Esophagus (tissue), 2 donors: Measurements from ENCODE around the gene TPD52L1. TPM values are rescaled to one million over a fixed set of nuclear protein-coding genes. Genes with fewer than 3 reads are reported as not detected.

Experiments used
- H3K27ac ChIP-seq, 2 donors: one replicate each; pipeline ENCODE4 v1.5.1; 2013; ENCODE audit warnings: low read depth in 2 of 2, mild to moderate bottlenecking in 2 of 2, inconsistent platforms in 1 of 2, low read length in 1 of 2, moderate library complexity in 1 of 2
- H3K27me3 ChIP-seq, 2 donors: one replicate each; pipeline ENCODE4 v1.6.1; 2013; ENCODE audit warnings: low read length in 2 of 2, control low read depth in 1 of 2, mild to moderate bottlenecking in 1 of 2; ENCODE audit not compliant: insufficient read depth in 2 of 2, control insufficient read depth in 1 of 2
- H3K36me3 ChIP-seq, 2 donors: one replicate each; pipeline ENCODE4 v1.6.1; 2013; ENCODE audit warnings: low read length in 1 of 2; ENCODE audit not compliant: control insufficient read depth in 2 of 2, insufficient read depth in 2 of 2
- H3K4me1 ChIP-seq, 2 donors: one replicate each; pipeline ENCODE4 v1.6.1; 2013; ENCODE audit warnings: low read length in 1 of 2; ENCODE audit not compliant: control insufficient read depth in 2 of 2, insufficient read depth in 2 of 2
- H3K4me3 ChIP-seq, 2 donors: one replicate each; pipeline ENCODE4 v1.5.1; 2013; ENCODE audit warnings: low read length in 2 of 2, mild to moderate bottlenecking in 2 of 2, low read depth in 1 of 2, moderate library complexity in 1 of 2
- H3K9me3 ChIP-seq, 2 donors: one replicate each; pipeline ENCODE4 v1.6.1; 2013; ENCODE audit warnings: mild to moderate bottlenecking in 2 of 2, low read depth in 1 of 2, low read length in 1 of 2, moderate library complexity in 1 of 2; ENCODE audit not compliant: control insufficient read depth in 2 of 2, insufficient read depth in 1 of 2
- WGBS, 2 donors: extraction: QIAGEN DNeasy Blood & Tissue Kit; methylation state at CpG; one replicate each; pipeline ENCODE4 v1.1.7; 2013; 5-methylcytosine and 5-hydroxymethylcytosine counted together
- polyA plus RNA-seq, 2 donors: library from polyadenylated mRNA; stranded (reverse); fragments of 200-250 nt; gene quantifications; one replicate each; pipeline ENCODE4 v1.2.3, GENCODE V29; 2013
- donor health status: healthy with polysubstance abuse.
- donor health status: Bipolar disorder and iron deficiency.

The TPD52L1 gene
- polyA plus RNA-seq, 2 donors: 154 to 245 TPM

DNA sequence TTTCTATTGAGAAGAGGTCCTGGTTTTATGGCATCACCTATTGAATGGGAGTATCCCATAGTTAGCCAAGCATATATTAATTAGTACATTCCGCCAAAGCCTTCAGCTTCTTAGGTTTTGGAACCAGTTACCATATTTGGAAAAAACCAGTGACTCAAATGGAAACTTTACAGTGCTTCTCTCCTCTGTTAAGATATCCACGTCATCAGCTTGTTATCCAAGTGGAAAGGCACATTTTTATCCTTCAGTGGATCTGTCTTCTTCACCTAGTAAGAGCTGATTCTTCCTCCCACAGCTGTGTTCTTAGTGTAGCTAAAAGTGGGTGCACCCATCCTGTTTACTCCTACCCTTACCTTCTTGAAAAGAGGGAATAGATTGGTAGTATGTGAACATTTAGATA is 34.5 kb downstream of the TPD52L1 start:
- H3K9me3 ChIP-seq: no peaks in the 10 kb centered on the region
- 66 to 78% methylated on average over 2 of the region's 2 CpGs for WGBS, 2 donors
- no peaks in the 10 kb centered on the region for H3K27me3 ChIP-seq
- no peaks in the 10 kb centered on the region for H3K36me3 ChIP-seq
- no peak overlapping the region for H3K4me3 ChIP-seq
- peaks cover 0 to 3% of the 10 kb centered on the region in 2 donors for H3K4me1 ChIP-seq
- H3K27ac ChIP-seq: no peak overlapping the region

DNA sequence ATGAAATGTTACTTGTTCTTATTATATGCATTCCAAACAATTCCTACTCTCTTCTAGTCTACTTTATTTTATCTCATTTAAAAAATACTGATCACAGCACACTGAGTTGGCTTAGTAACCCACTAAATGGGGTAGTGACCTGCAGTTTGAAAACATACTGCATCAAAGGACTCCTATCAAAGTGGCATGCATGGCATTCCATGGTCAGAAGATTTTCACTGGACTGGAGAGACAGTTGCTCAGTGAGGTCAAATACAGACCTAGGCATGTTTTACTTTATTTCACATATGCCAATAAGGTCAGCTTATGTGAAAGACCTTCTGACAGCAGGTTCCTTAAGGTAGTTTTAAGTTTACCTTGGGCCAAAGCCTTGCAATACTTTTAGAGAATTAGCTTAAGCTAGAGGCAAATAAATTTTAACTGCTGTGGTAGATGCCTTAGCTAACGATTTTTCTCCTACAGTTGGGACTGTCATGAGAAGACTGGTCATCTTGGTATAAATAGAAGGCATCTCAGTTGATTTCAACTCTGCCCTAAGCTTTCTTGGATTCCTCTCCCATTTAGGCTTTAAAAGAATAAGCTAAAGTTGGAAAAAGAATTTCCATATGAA is 35.1 kb downstream of the TPD52L1 start:
- H3K9me3 ChIP-seq: no peaks in the 10 kb centered on the region
- H3K27ac ChIP-seq: no peak overlapping the region
- 24 to 42% methylated on average over 1 of the region's 1 CpG for WGBS, 2 donors
- H3K4me1 ChIP-seq: peaks cover 1 to 3% of the 10 kb centered on the region in 2 donors
- no peak overlapping the region for H3K4me3 ChIP-seq
- H3K36me3 ChIP-seq: no peaks in the 10 kb centered on the region
- no peaks in the 10 kb centered on the region for H3K27me3 ChIP-seq

DNA sequence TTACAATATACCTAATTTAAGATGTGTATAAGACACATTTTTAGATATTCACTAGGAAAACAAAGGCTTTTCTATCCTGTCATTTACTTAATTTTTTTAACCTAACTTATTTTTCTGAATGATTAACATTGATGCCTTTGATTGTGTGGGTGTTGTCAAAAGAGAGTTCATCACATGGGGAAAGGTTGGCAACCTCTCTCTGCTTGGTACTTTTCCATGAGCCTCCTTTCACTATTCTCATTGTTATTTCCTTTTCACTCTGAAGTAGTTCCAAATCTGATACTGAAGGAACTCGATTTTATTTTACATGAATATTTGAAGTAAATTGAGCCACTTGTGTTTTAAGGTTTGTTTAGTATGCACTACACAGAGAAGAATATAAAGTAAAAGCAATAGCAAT is 35.9 kb downstream of the TPD52L1 start:
- Histone ChIP-seq H3K4me1 (peaks cover 2 to 3% of the 10 kb centered on the region in 2 donors), H3K27me3 (no peaks in the 10 kb centered on the region), H3K4me3 (no peak overlapping the region), H3K9me3 (no peaks in the 10 kb centered on the region), H3K27ac (peak overlapping the region in 1 of 2 donors; percentile 33), H3K36me3 (no peaks in the 10 kb centered on the region)
- WGBS, 2 donors: 25 to 26% methylated on average over 1 of the region's 1 CpG

DNA sequence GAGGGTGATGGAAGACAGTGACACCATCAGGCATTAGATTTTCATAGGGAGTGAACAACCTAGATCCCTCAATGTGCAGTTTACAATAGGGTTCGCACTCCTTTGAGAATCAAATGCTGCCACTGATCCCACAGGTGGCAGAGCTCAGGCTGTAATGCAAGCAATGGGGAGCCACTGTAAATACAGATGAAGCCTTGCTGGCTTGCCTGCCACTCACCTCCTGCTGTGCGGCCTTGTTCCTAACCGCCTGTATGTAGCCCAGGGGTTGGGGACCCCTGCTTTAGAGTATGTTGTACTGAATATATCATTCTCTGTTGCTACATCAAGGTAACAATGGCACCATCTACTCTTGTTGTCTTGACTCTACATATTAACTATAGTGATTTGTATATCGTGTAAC is 37.1 kb downstream of the TPD52L1 start:
- Histone ChIP-seq H3K9me3 (no peaks in the 10 kb centered on the region), H3K4me1 (peaks cover 3% of the 10 kb centered on the region in 2 donors), H3K36me3 (no peaks in the 10 kb centered on the region), H3K27me3 (no peaks in the 10 kb centered on the region), H3K4me3 (no peak overlapping the region), H3K27ac (no peak overlapping the region)
- 94 to 96% methylated on average over 4 of the region's 4 CpGs for WGBS, 2 donors

DNA sequence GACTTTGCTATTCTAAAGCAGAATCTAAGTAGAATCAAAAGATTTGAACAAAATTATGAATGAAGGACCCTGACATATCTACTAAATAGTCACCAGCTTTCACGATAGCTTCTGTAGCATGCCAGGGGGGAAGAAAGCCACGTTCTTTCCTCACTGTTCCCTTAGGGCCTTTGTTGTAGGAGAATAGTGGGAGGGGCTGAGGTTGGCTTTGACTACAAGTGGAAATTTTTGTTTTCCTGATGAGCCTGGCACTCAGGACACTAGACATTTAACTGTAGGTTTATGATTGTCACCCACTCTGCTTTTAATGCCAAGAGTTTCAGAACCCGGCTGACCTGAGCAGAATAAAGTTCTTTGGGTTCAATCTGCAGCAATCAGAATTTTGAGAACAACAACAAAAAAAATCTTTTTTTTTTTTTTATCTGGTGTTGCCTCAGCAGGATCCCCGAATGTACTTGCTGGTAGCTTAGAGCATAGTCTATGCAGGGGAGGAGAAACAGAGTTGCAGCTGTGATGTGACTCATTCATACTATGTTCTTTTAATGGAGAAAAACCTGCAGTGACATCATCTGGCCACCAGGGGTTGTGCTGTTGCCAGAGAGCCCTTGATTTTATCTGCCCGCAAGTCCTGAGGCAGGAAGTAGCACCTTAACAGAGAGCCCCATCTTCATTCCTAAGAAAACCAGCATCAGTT is 38.5 kb downstream of the TPD52L1 start:
- Histone ChIP-seq H3K27me3 (no peaks in the 10 kb centered on the region), H3K4me1 (peaks cover 3 to 5% of the 10 kb centered on the region in 2 donors), H3K9me3 (no peaks in the 10 kb centered on the region), H3K36me3 (no peaks in the 10 kb centered on the region), H3K4me3 (no peak overlapping the region), H3K27ac (peak overlapping the region; percentile 81 to 89)
- 29 to 35% methylated on average over 5 of the region's 5 CpGs for WGBS, 2 donors

DNA sequence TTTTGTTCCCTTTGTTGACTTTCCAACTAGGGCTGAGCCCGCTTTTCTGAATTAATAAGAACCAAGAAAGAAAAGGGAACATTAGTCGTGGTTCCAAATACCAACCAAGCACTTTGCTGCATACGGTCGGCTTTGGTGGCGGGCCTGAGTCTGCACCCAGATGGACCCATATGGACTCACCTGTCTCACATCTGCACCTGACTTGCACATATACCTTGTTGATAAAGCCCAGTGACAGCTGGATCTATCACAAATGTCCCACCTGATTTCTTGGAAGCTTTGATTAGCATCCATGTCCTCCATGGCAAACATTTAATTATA is 39.0 kb downstream of the TPD52L1 start:
- Histone ChIP-seq H3K27ac (peak overlapping the region; percentile 81 to 89), H3K9me3 (no peaks in the 10 kb centered on the region), H3K36me3 (no peaks in the 10 kb centered on the region), H3K4me3 (no peak overlapping the region), H3K27me3 (no peaks in the 10 kb centered on the region), H3K4me1 (peaks cover 3 to 5% of the 10 kb centered on the region in 2 donors)
- WGBS, 2 donors: 88 to 92% methylated on average over 5 of the region's 5 CpGs

DNA sequence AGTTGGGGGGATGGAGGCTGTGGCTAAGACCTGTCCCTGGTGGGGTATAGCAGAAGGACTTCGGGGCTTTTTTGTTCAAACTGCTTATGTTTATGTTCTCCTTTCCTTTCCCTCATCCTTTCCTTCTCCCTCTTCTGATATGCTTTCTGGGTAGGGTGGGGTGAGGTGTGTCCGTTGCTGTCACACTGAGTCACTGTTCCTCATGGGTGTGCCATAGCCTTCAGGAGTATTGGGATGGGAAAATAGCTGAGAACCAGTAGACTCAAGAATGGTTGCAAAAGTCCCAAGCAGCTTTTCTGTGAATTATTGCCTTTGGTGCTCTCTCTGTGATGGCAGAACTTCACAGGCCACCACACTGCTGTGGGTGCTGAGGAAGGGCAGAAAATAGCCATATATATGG is 39.6 kb downstream of the TPD52L1 start:
- Histone ChIP-seq H3K36me3 (no peaks in the 10 kb centered on the region), H3K27me3 (no peaks in the 10 kb centered on the region), H3K27ac (peak overlapping the region; percentile 81), H3K4me3 (no peak overlapping the region), H3K9me3 (no peaks in the 10 kb centered on the region), H3K4me1 (peaks cover 3 to 5% of the 10 kb centered on the region in 2 donors)
- 58 to 65% methylated on average over 2 of the region's 2 CpGs for WGBS, 2 donors

DNA sequence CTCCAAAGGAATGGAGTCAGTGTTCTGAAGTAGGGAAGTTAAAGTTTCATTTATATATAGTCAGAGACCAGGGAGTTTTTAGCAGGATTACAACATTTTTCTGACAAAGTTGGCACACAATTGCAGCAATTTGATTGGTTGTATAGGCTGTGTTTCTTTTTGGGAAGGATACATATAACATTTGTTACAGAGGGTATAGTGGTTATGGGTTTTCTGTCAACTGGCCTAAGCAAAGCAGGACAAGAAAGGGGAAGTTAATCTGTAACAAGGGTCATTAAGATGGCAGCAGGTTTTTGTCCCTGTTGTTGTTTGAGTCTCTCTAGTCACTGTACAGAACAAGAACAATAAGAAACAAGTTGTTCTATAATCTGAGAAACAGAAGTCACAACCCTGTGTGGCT is 41.4 kb downstream of the TPD52L1 start:
- Histone ChIP-seq H3K4me1 (peaks cover 5 to 6% of the 10 kb centered on the region in 2 donors), H3K36me3 (no peaks in the 10 kb centered on the region), H3K9me3 (no peaks in the 10 kb centered on the region), H3K27me3 (no peaks in the 10 kb centered on the region), H3K27ac (no peak overlapping the region), H3K4me3 (no peak overlapping the region)

DNA sequence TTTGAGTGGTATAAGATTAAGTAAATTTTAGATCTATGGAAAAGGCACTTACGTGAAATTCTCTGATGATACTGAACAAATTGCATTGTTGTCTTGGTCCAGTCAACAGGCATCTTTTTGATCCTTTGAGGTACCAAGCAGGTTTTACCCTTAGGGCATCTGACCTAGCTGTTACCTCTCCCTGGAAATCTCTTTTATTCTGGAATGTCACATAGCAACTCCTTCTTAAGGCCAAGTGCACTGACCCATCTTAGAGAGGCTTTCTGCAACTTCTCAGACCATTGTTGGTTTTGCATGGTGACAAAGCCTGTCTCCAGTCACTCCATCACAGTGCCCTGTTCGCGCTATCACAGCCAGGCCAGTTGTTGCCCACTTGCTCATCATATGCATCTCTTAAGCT is 42.0 kb downstream of the TPD52L1 start:
- Histone ChIP-seq H3K27ac (peak overlapping the region; percentile 1 to 49), H3K4me1 (peaks cover 5 to 6% of the 10 kb centered on the region in 2 donors), H3K36me3 (no peaks in the 10 kb centered on the region), H3K4me3 (no peak overlapping the region), H3K27me3 (no peaks in the 10 kb centered on the region), H3K9me3 (no peaks in the 10 kb centered on the region)
- 83 to 84% methylated on average over 3 of the region's 3 CpGs for WGBS, 2 donors

DNA sequence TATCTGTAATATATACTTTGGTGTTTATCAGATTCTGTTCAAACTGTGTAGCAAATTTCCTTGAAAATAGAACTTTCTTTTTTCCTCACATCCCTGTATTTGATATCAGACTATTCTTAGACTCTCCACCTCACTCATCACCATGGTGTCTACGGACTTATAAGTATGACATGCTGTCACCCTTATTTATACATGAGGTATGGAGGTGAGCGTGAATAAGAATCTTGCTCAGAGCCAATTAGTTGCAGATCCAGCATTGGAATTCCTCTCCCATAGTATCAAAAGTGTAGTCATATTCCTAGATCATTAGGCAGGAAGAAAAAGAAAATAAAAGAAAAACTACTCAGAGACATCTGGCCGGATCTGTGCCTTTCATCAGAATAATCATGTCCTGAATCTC is 43.0 kb downstream of the TPD52L1 start:
- Histone ChIP-seq H3K36me3 (no peaks in the 10 kb centered on the region), H3K27me3 (no peaks in the 10 kb centered on the region), H3K4me1 (peaks cover 5 to 6% of the 10 kb centered on the region in 2 donors), H3K4me3 (no peak overlapping the region), H3K27ac (peak overlapping the region in 1 of 2 donors; percentile 25), H3K9me3 (no peaks in the 10 kb centered on the region)
- 61 to 67% methylated on average over 3 of the region's 3 CpGs for WGBS, 2 donors
